ENCODE results near the gene RDH12.

The RDH12 gene

DNA sequence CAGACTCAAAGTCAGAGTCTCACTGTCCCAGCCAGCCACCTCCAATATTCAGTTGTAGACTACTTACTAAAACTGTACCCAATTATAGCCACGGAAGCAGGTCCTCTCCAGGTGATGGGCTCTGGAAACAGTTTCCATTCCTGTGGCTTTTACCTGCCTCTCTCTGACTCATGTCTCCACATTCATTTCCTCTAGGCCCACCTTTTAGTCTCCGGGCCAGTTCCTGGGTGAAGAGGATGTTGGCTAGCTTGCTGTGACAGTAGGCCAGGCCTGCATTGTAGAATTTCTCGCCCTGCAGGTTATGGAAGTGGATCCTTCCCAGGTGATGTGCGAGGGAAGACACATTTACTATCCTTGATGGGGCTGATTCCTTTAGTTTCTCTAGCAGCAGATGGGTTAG, 11.7 kb upstream of the RDH12 start:
- no peak overlapping the region for H3K27ac ChIP-seq
- TF ChIP-seq, protein P1, sequence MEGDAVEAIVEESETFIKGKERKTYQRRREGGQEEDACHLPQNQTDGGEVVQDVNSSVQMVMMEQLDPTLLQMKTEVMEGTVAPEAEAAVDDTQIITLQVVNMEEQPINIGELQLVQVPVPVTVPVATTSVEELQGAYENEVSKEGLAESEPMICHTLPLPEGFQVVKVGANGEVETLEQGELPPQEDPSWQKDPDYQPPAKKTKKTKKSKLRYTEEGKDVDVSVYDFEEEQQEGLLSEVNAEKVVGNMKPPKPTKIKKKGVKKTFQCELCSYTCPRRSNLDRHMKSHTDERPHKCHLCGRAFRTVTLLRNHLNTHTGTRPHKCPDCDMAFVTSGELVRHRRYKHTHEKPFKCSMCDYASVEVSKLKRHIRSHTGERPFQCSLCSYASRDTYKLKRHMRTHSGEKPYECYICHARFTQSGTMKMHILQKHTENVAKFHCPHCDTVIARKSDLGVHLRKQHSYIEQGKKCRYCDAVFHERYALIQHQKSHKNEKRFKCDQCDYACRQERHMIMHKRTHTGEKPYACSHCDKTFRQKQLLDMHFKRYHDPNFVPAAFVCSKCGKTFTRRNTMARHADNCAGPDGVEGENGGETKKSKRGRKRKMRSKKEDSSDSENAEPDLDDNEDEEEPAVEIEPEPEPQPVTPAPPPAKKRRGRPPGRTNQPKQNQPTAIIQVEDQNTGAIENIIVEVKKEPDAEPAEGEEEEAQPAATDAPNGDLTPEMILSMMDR (conservative IDR thresholded peaks at IDR 0.05) = no peak
- no peak for TF ChIP-seq ZFX (IDR thresholded peaks at IDR 0.05)

DNA sequence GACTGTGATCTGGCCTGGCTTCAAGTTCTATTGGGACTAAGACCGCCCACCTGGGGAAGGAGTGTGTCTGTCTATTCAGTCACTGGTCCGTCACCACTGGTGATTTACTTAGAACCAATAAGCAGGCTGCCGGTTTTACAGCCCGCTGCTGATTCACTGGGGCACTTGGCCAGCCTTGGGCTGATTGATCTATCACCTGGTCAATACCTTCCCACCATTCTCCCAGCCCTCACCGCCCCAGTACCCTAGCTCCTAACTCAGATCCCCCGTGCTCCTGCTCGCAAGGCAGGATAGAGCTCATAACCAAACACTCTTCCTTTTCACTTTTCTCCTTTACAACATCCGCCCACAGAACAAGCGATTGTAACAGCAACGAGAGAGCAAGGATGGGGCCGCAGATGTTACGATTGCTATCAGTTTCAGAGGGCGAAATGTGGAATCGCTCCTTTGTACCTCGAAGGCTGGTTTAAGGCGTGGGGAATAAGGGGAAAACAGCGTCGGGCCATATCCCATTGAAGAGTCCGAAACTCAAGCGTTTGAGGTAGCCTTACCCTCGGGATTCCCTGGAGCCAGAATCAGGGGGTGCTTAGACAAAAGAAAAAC, 6.8 kb upstream of the RDH12 start:
- peak overlapping the region; percentile 91 for H3K27ac ChIP-seq

DNA sequence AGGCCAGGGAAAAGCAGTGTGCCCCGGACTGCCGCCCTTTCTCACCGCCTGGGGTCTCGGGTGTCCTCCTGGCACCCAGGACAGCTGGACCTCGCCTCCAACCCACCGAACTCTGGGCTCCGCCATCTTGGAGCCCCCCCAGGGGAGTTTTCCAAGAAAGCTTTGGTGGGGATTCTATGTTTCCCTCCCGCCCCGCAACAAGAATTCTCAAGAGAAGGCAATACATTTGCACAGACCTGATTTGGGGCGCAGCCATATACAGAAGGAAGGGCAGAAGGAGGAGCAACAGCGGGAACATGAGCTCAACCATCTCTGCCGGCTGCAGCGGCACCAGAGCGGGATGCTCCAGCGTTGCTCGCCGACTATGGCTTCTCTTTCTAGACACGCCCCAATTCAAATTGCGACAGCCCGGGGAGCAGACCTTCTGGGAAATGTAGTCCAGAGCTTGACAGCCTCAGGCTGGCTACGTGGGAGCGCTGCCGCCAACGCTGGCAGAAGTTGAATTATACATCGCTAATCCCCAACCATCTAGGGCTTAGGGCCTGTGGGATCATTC, 6.2 kb upstream of the RDH12 start, which contains the start of gene RDH11:
RDH11 (minus strand) TSS at position 371 of the 556 bp plus-strand sequence; CDS start at position 310, 61 bp downstream.
- no peak for TF ChIP-seq ZFX (IDR thresholded peaks at IDR 0.05)
- TF ChIP-seq, protein P1 (conservative IDR thresholded peaks at IDR 0.05) = no peak
- H3K27ac ChIP-seq = peak within 1 kb of the TSS; percentile 91

More for the DNA sequence above, 6.8 kb upstream of the RDH12 start:
- TF ChIP-seq, protein P1 (conservative IDR thresholded peaks at IDR 0.05) = no peak
- no peak for TF ChIP-seq ZFX (IDR thresholded peaks at IDR 0.05)

DNA sequence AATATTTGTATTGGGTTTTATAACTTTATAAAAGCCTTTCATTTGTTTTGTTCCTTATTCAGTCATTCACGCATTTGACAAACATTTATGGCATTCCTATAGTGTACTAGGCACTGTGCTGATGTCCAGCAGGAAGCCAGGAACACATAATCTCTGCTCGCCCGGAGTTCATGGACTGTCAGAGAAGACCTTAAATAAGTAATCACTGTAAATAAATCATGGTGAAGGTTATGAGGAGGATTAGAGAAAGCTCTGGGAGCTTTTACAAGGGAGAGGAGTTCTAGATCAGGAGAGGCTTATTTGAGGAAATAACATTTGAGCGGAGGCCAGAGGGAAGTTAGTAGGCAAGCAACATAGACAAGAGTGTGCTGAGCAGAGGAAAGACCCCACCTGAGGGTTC, 4.7 kb upstream of the RDH12 start:
- TF ChIP-seq, protein P1 (conservative IDR thresholded peaks at IDR 0.05) = no peak
- TF ChIP-seq ZFX (IDR thresholded peaks at IDR 0.05) = no peak
- H3K27ac ChIP-seq = no peak overlapping the region

DNA sequence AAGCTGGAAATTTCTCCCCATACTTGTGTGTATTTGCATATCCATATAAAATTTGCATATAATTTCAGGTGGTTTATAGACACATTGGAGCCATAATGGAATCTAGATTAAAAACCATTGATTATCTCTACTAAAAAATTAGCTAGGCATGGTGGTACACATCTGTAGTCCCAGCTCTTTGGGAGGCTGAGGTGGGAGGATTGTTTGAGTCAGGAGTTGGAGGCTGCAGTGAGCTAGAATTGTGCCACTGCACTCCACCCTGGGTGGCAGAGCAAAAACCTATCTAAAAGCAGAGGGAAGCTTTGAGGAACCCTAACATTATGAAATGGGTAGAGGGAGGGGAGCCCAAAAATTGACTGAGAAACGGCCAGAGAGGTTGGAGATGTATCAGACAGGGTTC, 3.5 kb upstream of the RDH12 start:
- TF ChIP-seq, protein P1 (conservative IDR thresholded peaks at IDR 0.05) = no peak
- TF ChIP-seq ZFX (IDR thresholded peaks at IDR 0.05) = no peak
- no peak overlapping the region for H3K27ac ChIP-seq

DNA sequence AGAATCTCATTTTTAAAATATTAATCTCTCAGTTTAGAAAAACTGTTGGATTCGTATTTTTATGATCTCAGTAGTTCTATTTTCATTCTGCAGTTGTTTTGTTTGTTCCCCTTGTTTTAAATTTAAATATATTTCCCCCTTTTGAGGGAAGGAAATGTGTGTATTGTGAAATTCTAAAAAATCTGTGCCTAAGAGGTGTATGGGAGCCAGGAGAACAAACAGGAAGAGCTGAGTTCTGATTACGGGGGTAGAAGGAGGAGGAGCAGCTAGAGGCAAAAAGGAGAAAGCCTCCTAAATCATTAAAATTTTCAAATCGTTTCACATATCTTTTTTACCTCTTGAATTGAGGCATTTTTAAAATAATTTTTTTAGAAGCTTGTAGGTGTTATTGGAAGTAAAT, 2.3 kb downstream of the RDH12 start:
- H3K27ac ChIP-seq = peak overlapping the region; percentile 33; the same call in 1 of the 2 replicates
- TF ChIP-seq, protein P1 (conservative IDR thresholded peaks at IDR 0.05) = no peak
- TF ChIP-seq ZFX (IDR thresholded peaks at IDR 0.05) = no peak

DNA sequence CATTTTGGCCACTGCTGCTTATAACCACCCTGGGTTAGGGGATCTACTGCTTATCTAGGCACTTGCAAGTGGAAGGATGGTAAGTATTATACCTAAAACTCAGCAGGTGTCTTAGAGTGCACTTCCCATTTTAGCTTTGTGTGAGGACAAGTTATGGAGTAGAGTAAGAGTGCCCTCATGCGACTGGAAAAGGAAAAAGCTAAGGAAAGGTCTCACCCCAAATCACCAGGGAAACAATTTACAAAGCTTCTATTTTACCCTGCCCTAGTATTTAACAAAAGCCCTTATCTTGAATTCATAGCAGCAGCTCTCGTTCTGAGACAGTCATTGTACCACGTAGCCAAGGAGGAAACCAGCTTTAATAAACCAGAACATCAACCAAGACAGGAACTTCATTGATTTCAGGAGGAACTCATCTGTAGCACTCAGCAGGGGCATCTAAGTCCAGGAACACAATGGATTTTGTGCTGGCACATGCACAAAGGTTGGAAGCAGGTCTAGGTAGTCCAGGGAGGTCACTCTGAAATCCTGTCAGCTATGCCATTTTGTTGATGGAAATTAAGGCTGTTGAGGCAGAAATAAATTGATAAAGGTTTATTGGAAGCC, 2.9 kb downstream of the RDH12 start:
- H3K27ac ChIP-seq = no peak overlapping the region
- no peak for TF ChIP-seq ZFX (IDR thresholded peaks at IDR 0.05)
- TF ChIP-seq, protein P1 (conservative IDR thresholded peaks at IDR 0.05) = peak; percentile 94
